HG03103 (cell line): ENCODE measurements around the gene RBM45.
"Not testable (repeated sequence)": the region's sequence is repeated elsewhere in the genome, so short reads cannot be mapped to it uniquely, and the experiment has no call there.

ENCODE experiments used
- ATAC-seq: cut with Tn5 transposase; IDR thresholded peaks from one replicate; pipeline ENCODE4 v1.9.1; 2021; ENCODE audit warnings: low read depth; ENCODE audit not compliant: unreplicated experiment

The RBM45 gene

GRCh38 chr2:178106053-178106452 lies 6.2 kb upstream of the RBM45 start:
- ATAC-seq, result no peak

- no peak for ATAC-seq
Observed at GRCh38 chr2:178108176-178108575, 4.1 kb upstream of the RBM45 start.

GRCh38 chr2:178109813-178110212 lies 2.4 kb upstream of the RBM45 start:
- ATAC-seq, result no peak

- no peak for ATAC-seq
Observed at GRCh38 chr2:178110681-178111080, 1.6 kb upstream of the RBM45 start.

- peak; percentile 0 for ATAC-seq
Observed at GRCh38 chr2:178111743-178112142, 494 bp upstream of the RBM45 start.

GRCh38 chr2:178114462-178114861 lies 2.2 kb downstream of the RBM45 start:
- peak; percentile 32 for ATAC-seq

- ATAC-seq, result no peak
Observed at GRCh38 chr2:178115271-178115670, 3.0 kb downstream of the RBM45 start.

- no peak for ATAC-seq
Observed at GRCh38 chr2:178117725-178118124, 5.5 kb downstream of the RBM45 start.

GRCh38 chr2:178119179-178119922 lies 7.1 kb downstream of the RBM45 start:
- ATAC-seq, result no peak

- ATAC-seq, result no peak
Observed at GRCh38 chr2:178123163-178123562, 10.9 kb downstream of the RBM45 start.

- ATAC-seq, result no peak
Observed at GRCh38 chr2:178125125-178125524, 12.9 kb downstream of the RBM45 start.

- ATAC-seq, result no peak
Observed at GRCh38 chr2:178125862-178126261, 13.6 kb downstream of the RBM45 start.

GRCh38 chr2:178128836-178129630 lies 16.8 kb downstream of the RBM45 start:
- no peak for ATAC-seq

- no peak for ATAC-seq
Observed at GRCh38 chr2:178136321-178137025, 24.2 kb downstream of the RBM45 start.

- no peak for ATAC-seq
Observed at GRCh38 chr2:178142274-178143065, 30.2 kb downstream of the RBM45 start.

- ATAC-seq, result no peak
Observed at GRCh38 chr2:178143481-178143880, 31.2 kb downstream of the RBM45 start.

GRCh38 chr2:178152033-178152432 lies 39.8 kb downstream of the RBM45 start:
- ATAC-seq, result no peak

- no peak for ATAC-seq
Observed at GRCh38 chr2:178152542-178152941, 40.3 kb downstream of the RBM45 start.

- ATAC-seq, result no peak
Observed at GRCh38 chr2:178152977-178153376, 40.7 kb downstream of the RBM45 start.

GRCh38 chr2:178153878-178154277 lies 41.6 kb downstream of the RBM45 start:
- not testable (repeated sequence) for ATAC-seq
